Dedifferentiated amniotic fluid mesenchymal stem cell (primary cell): ENCODE data around the gene VEPH1.

Experiments used
- DNase-seq: peaks from one replicate; pipeline ENCODE4 v3.0.0-alpha.2; 2016; ENCODE audit errors: extremely low spot score

Gene VEPH1

GRCh38 chr3:157502916-157503595 is at the start of gene VEPH1:
Gene VEPH1, minus strand, starts transcription at chr3:157503416. Its CDS starts 8,067 bp downstream, at chr3:157495349.
- no peak for DNase-seq

- DNase-seq: no peak
Observed at GRCh38 chr3:157551961-157552360, 48.7 kb upstream of the VEPH1 start.

GRCh38 chr3:157549498-157549897 is 46.3 kb upstream of the VEPH1 start:
- DNase-seq: no peak

- peak; percentile 28 for DNase-seq
Observed at GRCh38 chr3:157544501-157545130, 41.4 kb upstream of the VEPH1 start.

- DNase-seq: no peak
Observed at GRCh38 chr3:157543501-157544035, 40.4 kb upstream of the VEPH1 start.

- DNase-seq: peak; percentile 51
Observed at GRCh38 chr3:157542711-157543500, 39.7 kb upstream of the VEPH1 start.

- DNase-seq: no peak
Observed at GRCh38 chr3:157541506-157542236, 38.5 kb upstream of the VEPH1 start.

- no peak for DNase-seq
Observed at GRCh38 chr3:157540656-157541055, 37.4 kb upstream of the VEPH1 start.

GRCh38 chr3:157535667-157536066 is 32.5 kb upstream of the VEPH1 start:
- no peak for DNase-seq

- DNase-seq: no peak
Observed at GRCh38 chr3:157534725-157535161, 31.5 kb upstream of the VEPH1 start.

GRCh38 chr3:157533298-157534070 is 30.3 kb upstream of the VEPH1 start:
- DNase-seq: peak; percentile 76

GRCh38 chr3:157532529-157533297 is 29.5 kb upstream of the VEPH1 start:
- peak; percentile 98 for DNase-seq

- DNase-seq: no peak
Observed at GRCh38 chr3:157531771-157532170, 28.6 kb upstream of the VEPH1 start.

GRCh38 chr3:157531301-157531660 is 28.1 kb upstream of the VEPH1 start:
- DNase-seq: peak; percentile 31

GRCh38 chr3:157530637-157531300 is 27.6 kb upstream of the VEPH1 start:
- no peak for DNase-seq

GRCh38 chr3:157529751-157530150 is 26.5 kb upstream of the VEPH1 start:
- no peak for DNase-seq

- DNase-seq: no peak
Observed at GRCh38 chr3:157529085-157529484, 25.9 kb upstream of the VEPH1 start.

- DNase-seq: no peak
Observed at GRCh38 chr3:157527131-157527881, 24.1 kb upstream of the VEPH1 start.

GRCh38 chr3:157526036-157526435 is 22.8 kb upstream of the VEPH1 start:
- DNase-seq: no peak
